Measurements from ENCODE around the gene IL37. TPM values are rescaled to one million over a fixed set of nuclear protein-coding genes. Genes with fewer than 3 reads are reported as not detected.
A peak's percentile ranks its signal among the peaks of the same experiment; 100 is the strongest.

IL37 gene, protein sequence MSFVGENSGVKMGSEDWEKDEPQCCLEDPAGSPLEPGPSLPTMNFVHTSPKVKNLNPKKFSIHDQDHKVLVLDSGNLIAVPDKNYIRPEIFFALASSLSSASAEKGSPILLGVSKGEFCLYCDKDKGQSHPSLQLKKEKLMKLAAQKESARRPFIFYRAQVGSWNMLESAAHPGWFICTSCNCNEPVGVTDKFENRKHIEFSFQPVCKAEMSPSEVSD
- polyA plus RNA-seq (2013) = not detected

DNA sequence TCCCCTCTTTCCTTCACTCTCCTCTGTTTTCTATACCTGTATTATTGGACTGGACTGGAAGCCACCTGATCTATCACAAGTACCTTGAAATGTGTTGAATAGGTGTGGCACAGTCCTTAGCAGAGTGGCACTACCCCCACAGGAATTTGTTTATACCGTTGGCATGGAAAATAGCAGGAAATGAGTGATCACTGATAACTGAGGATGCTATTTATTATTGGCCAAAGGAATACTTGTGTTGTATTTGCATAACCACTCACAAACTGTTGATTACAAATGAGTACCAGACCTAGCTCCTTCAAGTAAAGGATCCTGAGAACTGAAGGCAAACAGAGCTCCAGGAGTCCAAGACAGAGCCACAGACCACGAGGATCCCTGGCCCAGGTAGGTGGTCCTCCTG lies at the start of gene IL37:
Gene IL37, plus strand, starts transcription at position 301 of the 400 bp plus-strand sequence. CDS start 1,848 bp downstream, outside the sequence.
- Histone ChIP-seq H3K4me1 (ENCODE audit: control extremely low read depth in 1 of 4, control insufficient read depth in 4 of 4, insufficient read depth in 4 of 4, low read length in 3 of 4) (peaks cover 0 to 13% (median 0%) of the 10 kb centered on the region in 4 experiments), H3K27ac (ENCODE audit: insufficient read depth in 1 of 2, low read depth in 1 of 2, low read length in 2 of 2, poor library complexity in 1 of 2, severe bottlenecking in 2 of 2) (no peak within 1 kb of the TSS), H3K36me3 (ENCODE audit: control insufficient read depth in 4 of 4, insufficient read depth in 4 of 4, low read length in 3 of 4) (no peaks in the 10 kb centered on the region), H3K27me3 (replicated peaks in 2 of 5; ENCODE audit: control insufficient read depth in 4 of 5, insufficient read depth in 5 of 5, low read length in 4 of 5) (no peaks in the 10 kb centered on the region), H3K4me3 (ENCODE audit: control insufficient read depth in 1 of 7, extremely low read depth in 1 of 7, insufficient read depth in 4 of 7, low read depth in 2 of 7, low read length in 6 of 7) (no peak within 1 kb of the TSS), H3K9me3 (ENCODE audit: control extremely low read depth in 1 of 5, control insufficient read depth in 4 of 5, insufficient read depth in 2 of 5, low read depth in 1 of 5, low read length in 4 of 5) (no peaks in the 10 kb centered on the region)
- 78% methylated on average over 1 of the region's 2 CpGs for WGBS (ENCODE audit: insufficient coverage)
- no peak for DNase-seq
- ChIA-PET CTCF (no interaction called here), POLR2A (no interaction called here)

DNA sequence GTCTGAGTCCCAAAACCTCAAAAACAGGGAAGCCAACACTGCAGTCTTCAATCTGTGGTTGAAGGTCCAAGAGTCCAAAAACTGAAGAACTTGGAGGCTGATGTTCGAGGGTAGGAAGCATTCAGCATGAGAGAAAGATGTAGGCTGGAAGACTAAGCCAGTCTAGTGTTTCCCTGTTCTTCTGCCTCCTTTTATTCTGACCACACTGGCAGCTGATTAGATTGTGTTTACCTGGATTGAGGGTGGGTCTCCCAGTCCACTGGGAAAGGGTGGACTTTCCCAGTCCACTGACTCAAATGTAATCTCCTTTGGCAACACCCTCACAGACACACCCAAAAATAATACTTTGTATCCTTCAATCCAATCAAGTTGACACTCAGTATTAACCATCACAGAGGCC lies 46.9 kb upstream of the IL37 start:
- peaks cover 0 to 18% (median 3%) of the 10 kb centered on the region in 5 experiments for H3K9me3 ChIP-seq (ENCODE audit: control extremely low read depth in 1 of 5, control insufficient read depth in 4 of 5, insufficient read depth in 2 of 5, low read depth in 1 of 5, low read length in 4 of 5)
- DNase-seq = no peak
- peaks cover 3 to 7% (median 5%) of the 10 kb centered on the region in 4 experiments for H3K4me1 ChIP-seq (ENCODE audit: control extremely low read depth in 1 of 4, control insufficient read depth in 4 of 4, insufficient read depth in 4 of 4, low read length in 3 of 4)
- no peaks in the 10 kb centered on the region for H3K27me3 ChIP-seq (replicated peaks in 2 of 5; ENCODE audit: control insufficient read depth in 4 of 5, insufficient read depth in 5 of 5, low read length in 4 of 5)
- CTCF ChIA-PET = interaction anchor here (1.7 kb wide), 1 partner anchor 22 kb away, joined by 9 read pairs; no protein-coding TSS in a partner anchor
- H3K4me3 ChIP-seq (ENCODE audit: control insufficient read depth in 1 of 7, extremely low read depth in 1 of 7, insufficient read depth in 4 of 7, low read depth in 2 of 7, low read length in 6 of 7) = no peak overlapping the region
- no peak overlapping the region for H3K27ac ChIP-seq (ENCODE audit: insufficient read depth in 1 of 2, low read depth in 1 of 2, low read length in 2 of 2, poor library complexity in 1 of 2, severe bottlenecking in 2 of 2)
- POLR2A ChIA-PET = no interaction called here
- no peaks in the 10 kb centered on the region for H3K36me3 ChIP-seq (ENCODE audit: control insufficient read depth in 4 of 4, insufficient read depth in 4 of 4, low read length in 3 of 4)
- WGBS (ENCODE audit: insufficient coverage) = 100% methylated on average over 1 of the region's 1 CpG

DNA sequence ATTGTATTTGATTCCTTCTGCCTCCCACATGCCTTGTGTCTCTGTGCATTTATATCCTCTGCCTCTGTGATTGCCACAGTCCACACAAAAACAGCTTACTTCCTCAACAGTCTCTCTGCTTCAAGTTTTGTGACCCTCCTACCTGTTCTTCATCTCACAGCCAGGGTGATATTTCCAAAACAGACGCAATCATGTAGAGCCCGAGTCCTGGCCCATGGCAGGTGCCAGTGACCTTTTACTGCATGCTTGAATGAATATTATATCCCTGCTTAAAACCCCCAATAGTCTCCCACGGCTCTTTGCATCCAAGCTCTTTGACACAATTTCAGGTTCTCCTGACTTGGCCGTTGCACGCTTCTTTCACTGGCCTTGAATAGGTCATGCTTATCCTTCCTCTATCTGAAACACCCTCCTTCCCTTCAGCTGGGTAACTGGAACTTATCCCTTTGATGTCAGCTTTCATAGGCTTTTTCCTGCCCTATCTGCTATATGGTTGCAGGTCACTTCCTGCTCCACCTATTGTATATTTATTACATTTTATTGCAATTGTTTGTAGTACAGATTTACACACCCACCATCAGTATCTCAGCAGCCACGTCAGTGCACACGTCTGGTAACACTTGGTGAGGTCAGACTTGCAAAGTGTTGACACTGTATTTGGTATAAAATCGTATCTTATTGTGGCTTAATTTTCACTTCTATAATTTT lies 44.7 kb upstream of the IL37 start:
- 94% methylated on average over 5 of the region's 8 CpGs for WGBS (ENCODE audit: insufficient coverage)
- POLR2A ChIA-PET = no interaction called here
- Histone ChIP-seq H3K27me3 (replicated peaks in 2 of 5; ENCODE audit: control insufficient read depth in 4 of 5, insufficient read depth in 5 of 5, low read length in 4 of 5) (no peaks in the 10 kb centered on the region), H3K4me3 (ENCODE audit: control insufficient read depth in 1 of 7, extremely low read depth in 1 of 7, insufficient read depth in 4 of 7, low read depth in 2 of 7, low read length in 6 of 7) (no peak overlapping the region), H3K27ac (ENCODE audit: insufficient read depth in 1 of 2, low read depth in 1 of 2, low read length in 2 of 2, poor library complexity in 1 of 2, severe bottlenecking in 2 of 2) (no peak overlapping the region), H3K4me1 (ENCODE audit: control extremely low read depth in 1 of 4, control insufficient read depth in 4 of 4, insufficient read depth in 4 of 4, low read length in 3 of 4) (peaks cover 11 to 29% (median 27%) of the 10 kb centered on the region in 4 experiments), H3K36me3 (ENCODE audit: control insufficient read depth in 4 of 4, insufficient read depth in 4 of 4, low read length in 3 of 4) (no peaks in the 10 kb centered on the region), H3K9me3 (ENCODE audit: control extremely low read depth in 1 of 5, control insufficient read depth in 4 of 5, insufficient read depth in 2 of 5, low read depth in 1 of 5, low read length in 4 of 5) (peaks cover 0 to 12% (median 0%) of the 10 kb centered on the region in 5 experiments)
- CTCF ChIA-PET = interaction anchor here (1.2 kb wide), 1 partner anchor 23 kb away, joined by 3 read pairs; no protein-coding TSS in a partner anchor
- DNase-seq = no peak

DNA sequence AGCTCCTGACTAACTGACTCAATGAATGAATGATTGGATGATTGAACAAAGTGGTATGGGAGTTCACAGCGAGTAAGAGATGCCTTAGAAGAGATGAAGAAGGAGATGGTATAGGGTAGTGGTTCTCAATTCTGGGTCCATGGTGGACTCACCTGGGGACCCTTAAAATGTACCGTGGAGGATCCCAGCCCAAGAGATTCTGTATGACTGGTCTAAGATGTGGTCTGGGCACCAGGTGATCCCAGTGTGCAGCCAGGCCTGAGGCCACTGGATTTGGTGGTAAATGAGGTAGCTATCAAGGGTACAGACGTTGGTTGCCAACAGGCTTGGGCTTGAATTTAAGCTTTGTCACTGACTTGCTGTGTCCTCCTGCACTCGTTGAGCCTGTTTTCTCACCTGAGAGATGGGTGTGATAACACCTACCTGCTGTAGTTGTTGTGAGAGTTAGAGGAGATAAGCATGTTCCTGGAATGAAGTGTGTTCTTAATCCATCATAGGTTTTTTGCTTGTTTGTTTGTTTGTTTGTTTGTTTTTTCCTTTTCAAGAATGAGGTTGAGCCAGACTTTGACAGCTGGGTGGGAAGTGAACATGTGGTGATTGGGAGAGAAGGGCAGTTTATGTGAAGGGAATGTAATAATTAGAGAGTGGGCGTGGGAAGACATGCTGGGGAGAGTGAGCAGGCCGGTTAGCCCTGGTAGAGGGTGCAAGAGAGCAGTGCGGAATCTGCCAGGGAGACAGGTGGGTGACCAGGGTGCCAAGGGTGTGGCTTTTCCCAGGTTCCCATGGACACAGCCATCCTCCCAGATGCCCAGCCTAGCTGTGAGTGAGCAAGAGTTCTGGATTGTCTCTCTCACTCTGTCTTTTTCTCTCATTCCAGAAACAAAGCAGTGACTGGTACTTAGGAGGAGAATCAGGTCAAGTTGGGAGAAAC lies 43.0 kb upstream of the IL37 start:
- POLR2A ChIA-PET = no interaction called here
- H3K27me3 ChIP-seq (replicated peaks in 2 of 5; ENCODE audit: control insufficient read depth in 4 of 5, insufficient read depth in 5 of 5, low read length in 4 of 5) = no peaks in the 10 kb centered on the region
- CTCF ChIA-PET = interaction anchor here (0.8 to 1.4 kb wide), 4 partner anchors 13 to 66 kb away, joined by 3 to 5 read pairs (median 3); no protein-coding TSS in a partner anchor
- no peak overlapping the region for H3K27ac ChIP-seq (ENCODE audit: insufficient read depth in 1 of 2, low read depth in 1 of 2, low read length in 2 of 2, poor library complexity in 1 of 2, severe bottlenecking in 2 of 2)
- peaks cover 11 to 33% (median 31%) of the 10 kb centered on the region in 4 experiments for H3K4me1 ChIP-seq (ENCODE audit: control extremely low read depth in 1 of 4, control insufficient read depth in 4 of 4, insufficient read depth in 4 of 4, low read length in 3 of 4)
- H3K9me3 ChIP-seq (ENCODE audit: control extremely low read depth in 1 of 5, control insufficient read depth in 4 of 5, insufficient read depth in 2 of 5, low read depth in 1 of 5, low read length in 4 of 5) = peaks cover 0 to 7% (median 0%) of the 10 kb centered on the region in 5 experiments
- H3K36me3 ChIP-seq (ENCODE audit: control insufficient read depth in 4 of 4, insufficient read depth in 4 of 4, low read length in 3 of 4) = no peaks in the 10 kb centered on the region
- H3K4me3 ChIP-seq (ENCODE audit: control insufficient read depth in 1 of 7, extremely low read depth in 1 of 7, insufficient read depth in 4 of 7, low read depth in 2 of 7, low read length in 6 of 7) = no peak overlapping the region
- 99% methylated on average over 7 of the region's 7 CpGs for WGBS (ENCODE audit: insufficient coverage)
- no peak for DNase-seq

DNA sequence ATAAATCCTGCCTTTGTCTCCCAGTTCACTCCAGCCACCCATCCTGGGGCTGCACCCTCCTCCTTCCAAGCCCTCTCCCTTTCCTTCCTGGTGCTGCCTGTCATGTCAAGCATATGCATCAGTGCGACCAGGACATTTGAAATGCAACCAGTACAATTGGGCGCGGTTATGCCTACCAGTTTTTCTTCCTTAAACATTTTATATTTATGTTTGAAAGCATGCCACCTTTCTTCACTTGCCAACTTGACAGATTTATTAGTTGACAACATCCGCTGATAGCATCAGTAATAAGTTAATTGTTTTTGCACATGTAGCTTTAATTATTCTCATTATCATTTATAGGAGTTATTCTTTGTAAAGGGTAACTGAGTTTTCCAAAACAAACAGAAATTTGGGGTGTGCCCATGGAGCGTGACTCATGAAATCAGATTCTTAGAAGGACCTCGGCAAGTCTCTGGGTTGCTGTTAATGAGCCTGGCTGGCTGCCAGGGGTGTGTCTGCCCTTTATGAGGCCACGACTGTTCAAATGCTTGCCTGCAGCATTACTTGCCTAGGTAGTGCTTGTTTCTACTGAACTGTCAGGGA lies 41.6 kb upstream of the IL37 start:
- Histone ChIP-seq H3K27ac (ENCODE audit: insufficient read depth in 1 of 2, low read depth in 1 of 2, low read length in 2 of 2, poor library complexity in 1 of 2, severe bottlenecking in 2 of 2) (no peak overlapping the region), H3K9me3 (ENCODE audit: control extremely low read depth in 1 of 5, control insufficient read depth in 4 of 5, insufficient read depth in 2 of 5, low read depth in 1 of 5, low read length in 4 of 5) (peaks cover 0 to 1% (median 0%) of the 10 kb centered on the region in 5 experiments), H3K4me1 (ENCODE audit: control extremely low read depth in 1 of 4, control insufficient read depth in 4 of 4, insufficient read depth in 4 of 4, low read length in 3 of 4) (peaks cover 11 to 33% (median 31%) of the 10 kb centered on the region in 4 experiments), H3K36me3 (ENCODE audit: control insufficient read depth in 4 of 4, insufficient read depth in 4 of 4, low read length in 3 of 4) (no peaks in the 10 kb centered on the region), H3K27me3 (replicated peaks in 2 of 5; ENCODE audit: control insufficient read depth in 4 of 5, insufficient read depth in 5 of 5, low read length in 4 of 5) (no peaks in the 10 kb centered on the region), H3K4me3 (ENCODE audit: control insufficient read depth in 1 of 7, extremely low read depth in 1 of 7, insufficient read depth in 4 of 7, low read depth in 2 of 7, low read length in 6 of 7) (peak overlapping the region in 2 of 7 experiments; percentile 25 to 26)
- ChIA-PET POLR2A (interaction anchor here (1.0 kb wide), 1 partner anchor 9 kb away, joined by 3 read pairs; no protein-coding TSS in a partner anchor), CTCF (interaction anchor here (0.8 kb wide), 1 partner anchor 26 kb away, joined by 4 read pairs; no protein-coding TSS in a partner anchor)
- WGBS (ENCODE audit: insufficient coverage) = 0% methylated on average over 1 of the region's 7 CpGs
- DNase-seq = peak; percentile 83 to 95 (median 94)
